HepG2 (cell line): ENCODE measurements around the gene GPD1. TPM values are rescaled to one million over a fixed set of nuclear protein-coding genes. Genes with fewer than 3 reads are reported as not detected.

Experiments
- ATRX ChIP-seq: sonication (generic); formaldehyde crosslinking; IDR thresholded peaks from 2 replicates; pipeline ENCODE4 v1.4.0; 2020; ENCODE audit warnings: missing genetic modification reagents, borderline replicate concordance
- CAMTA2 ChIP-seq: sonication (generic); formaldehyde crosslinking; IDR thresholded peaks from 2 replicates; pipeline ENCODE4 v1.4.0; 2020; ENCODE audit warnings: mild to moderate bottlenecking, missing genetic modification reagents, borderline replicate concordance
- ELF4 ChIP-seq: sonication (generic); formaldehyde crosslinking; IDR thresholded peaks from 2 replicates; pipeline ENCODE4 v1.5.0; 2020; ENCODE audit warnings: missing genetic modification reagents, mild to moderate bottlenecking, moderate library complexity, borderline replicate concordance
- EZH2 ChIP-seq: conservative IDR thresholded peaks from 2 replicates; pipeline ENCODE4 v1.6.1; 2012; ENCODE audit warnings: mild to moderate bottlenecking, low read depth, low read length, moderate library complexity
- FIP1L1 ChIP-seq: fragments of 200-400 bp; formaldehyde crosslinking; IDR thresholded peaks from 2 replicates; pipeline ENCODE4 v1.6.1; 2018; ENCODE audit warnings: low read depth, mild to moderate bottlenecking, low read length, moderate library complexity, borderline replicate concordance; ENCODE audit not compliant: insufficient read depth
- HIVEP1 ChIP-seq: sonication (generic); formaldehyde crosslinking; IDR thresholded peaks from 2 replicates; pipeline ENCODE4 v1.4.0; 2020; ENCODE audit warnings: mild to moderate bottlenecking, missing genetic modification reagents
- ISX ChIP-seq: sonication (generic); formaldehyde crosslinking; conservative IDR thresholded peaks from 2 replicates; pipeline ENCODE4 v1.5.0; 2020; ENCODE audit warnings: missing genetic modification reagents
- KMT2A ChIP-seq: sonication (generic); formaldehyde crosslinking; IDR thresholded peaks from 2 replicates; pipeline ENCODE4 v1.4.0; 2020; ENCODE audit warnings: missing genetic modification reagents
- REL ChIP-seq: sonication (generic); formaldehyde crosslinking; conservative IDR thresholded peaks from 2 replicates; pipeline ENCODE4 v1.8.0; 2022; ENCODE audit warnings: mild to moderate bottlenecking, missing genetic modification reagents, moderate library complexity
- REPIN1 ChIP-seq: sonication (generic); formaldehyde crosslinking; IDR thresholded peaks from 2 replicates; pipeline ENCODE4 v1.8.0; 2022; ENCODE audit warnings: missing genetic modification reagents, low read depth, mild to moderate bottlenecking, borderline replicate concordance
- SMYD3 ChIP-seq: sonication (generic); formaldehyde crosslinking; IDR thresholded peaks from 2 replicates; pipeline ENCODE4 v1.8.1; 2023; ENCODE audit warnings: mild to moderate bottlenecking, missing genetic modification reagents
- ZEB1 ChIP-seq: IDR thresholded peaks from 2 replicates; pipeline ENCODE4 v1.6.1; 2012; ENCODE audit warnings: mild to moderate bottlenecking, low read depth, inconsistent platforms; ENCODE audit not compliant: insufficient replicate concordance
- ZFP41 ChIP-seq: sonication (generic); formaldehyde crosslinking; IDR thresholded peaks from 2 replicates; pipeline ENCODE4 v1.4.0; 2020; ENCODE audit warnings: mild to moderate bottlenecking, missing genetic modification reagents, borderline replicate concordance
- ZFP90 ChIP-seq: sonication (generic); formaldehyde crosslinking; IDR thresholded peaks from 2 replicates; pipeline ENCODE4 v1.8.0; 2022; ENCODE audit warnings: missing genetic modification reagents, mild to moderate bottlenecking, inconsistent platforms, borderline replicate concordance
- ZNF33A ChIP-seq: sonication (generic); formaldehyde crosslinking; IDR thresholded peaks from 2 replicates; pipeline ENCODE4 v1.5.1; 2020; ENCODE audit warnings: missing genetic modification reagents, mild to moderate bottlenecking, moderate library complexity, borderline replicate concordance
- polyA plus RNA-seq, 8 experiments: library from polyadenylated mRNA; depleted of rRNA in 3 of 8; stranded (reverse) in 7 of 8; unstranded in 1 of 8; fragments of >200 nt; fragmentation: Illumina TruSeq in 4 of 8; extraction: Trizol in 4 of 8; gene quantifications; 2 replicates each; pipeline versions ENCODE4 v1.2.1 to v1.2.3, GENCODE V29; 2011 to 2016; ENCODE audit warnings: low read depth in 4 of 8, missing spikeins in 1 of 8, mixed read lengths in 1 of 8; ENCODE audit not compliant: insufficient read depth in 1 of 8
- total RNA-seq, 5 experiments: library from RNA; depleted of rRNA; stranded (reverse); fragments of >200 nt; fragmentation: Illumina TruSeq; extraction: Trizol; gene quantifications; 2 replicates each; pipeline ENCODE4 v1.2.3, GENCODE V29; 2016; ENCODE audit warnings: low read depth in 1 of 5
- TF ChIP-seq, protein P1 (sequence below): IDR thresholded peaks from 2 replicates; pipeline ENCODE4 v1.6.1; 2016; ENCODE audit warnings: control low read depth
- TF ChIP-seq, protein P2 (sequence below): sonication (generic); formaldehyde crosslinking; IDR thresholded peaks from 2 replicates; pipeline ENCODE4 v1.8.0; 2022; ENCODE audit warnings: mild to moderate bottlenecking, missing genetic modification reagents, moderate library complexity
- TF ChIP-seq, protein P3 (sequence below): sonication (generic); formaldehyde crosslinking; IDR thresholded peaks from 2 replicates; pipeline ENCODE4 v1.5.0; 2020; ENCODE audit warnings: mild to moderate bottlenecking, missing genetic modification reagents, borderline replicate concordance
- TF ChIP-seq, protein P4 (sequence below): sonication (generic); formaldehyde crosslinking; IDR thresholded peaks from 2 replicates; pipeline ENCODE4 v1.4.0; 2020; ENCODE audit warnings: missing genetic modification reagents
- TF ChIP-seq, protein P5 (sequence below): sonication (generic); formaldehyde crosslinking; IDR thresholded peaks from 2 replicates; pipeline ENCODE4 v1.8.0; 2022; ENCODE audit warnings: missing genetic modification reagents, low read depth, mild to moderate bottlenecking, borderline replicate concordance

The GPD1 gene
- total and polyA plus RNA-seq, 2 of the 13 experiments (the other 11 are each of a cell fraction or from before 2014, with no cell fraction given), result 3.7 to 30.6 TPM

DNA sequence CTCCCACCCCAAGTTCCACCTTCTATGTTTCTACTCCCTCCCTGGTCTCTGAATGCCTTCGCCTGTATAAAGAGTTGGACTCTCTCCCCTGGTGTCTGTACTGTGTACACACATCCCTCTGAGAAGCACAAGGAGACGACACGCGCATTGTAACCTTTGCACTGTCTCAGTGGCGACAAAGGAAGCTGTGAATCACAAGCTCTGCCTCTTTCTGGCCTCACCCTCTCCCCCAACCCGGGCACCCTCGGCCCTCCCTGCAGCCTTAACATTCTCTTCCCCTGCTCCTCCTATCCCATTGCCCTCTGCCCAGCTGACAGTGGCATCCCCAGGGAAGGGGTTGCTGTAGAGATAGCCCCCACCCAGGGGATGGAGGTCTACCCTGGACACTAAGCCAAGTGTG is 21.2 kb upstream of the GPD1 start (continued):
- TF ChIP-seq, protein P1, sequence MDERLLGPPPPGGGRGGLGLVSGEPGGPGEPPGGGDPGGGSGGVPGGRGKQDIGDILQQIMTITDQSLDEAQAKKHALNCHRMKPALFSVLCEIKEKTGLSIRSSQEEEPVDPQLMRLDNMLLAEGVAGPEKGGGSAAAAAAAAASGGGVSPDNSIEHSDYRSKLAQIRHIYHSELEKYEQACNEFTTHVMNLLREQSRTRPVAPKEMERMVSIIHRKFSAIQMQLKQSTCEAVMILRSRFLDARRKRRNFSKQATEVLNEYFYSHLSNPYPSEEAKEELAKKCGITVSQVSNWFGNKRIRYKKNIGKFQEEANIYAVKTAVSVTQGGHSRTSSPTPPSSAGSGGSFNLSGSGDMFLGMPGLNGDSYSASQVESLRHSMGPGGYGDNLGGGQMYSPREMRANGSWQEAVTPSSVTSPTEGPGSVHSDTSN, result no peak
- TF ChIP-seq HIVEP1 (CRISPR knock-in tag) (no peak), REL (CRISPR knock-in tag) (no peak), ZFP41 (CRISPR knock-in tag) (no peak), CAMTA2 (CRISPR knock-in tag) (no peak), ELF4 (CRISPR knock-in tag) (no peak), EZH2 (no peak), ZNF33A (CRISPR knock-in tag) (no peak), ATRX (CRISPR knock-in tag) (no peak), ZFP90 (CRISPR knock-in tag) (no peak), SMYD3 (CRISPR knock-in tag) (no peak), FIP1L1 (no peak), ZEB1 (no peak), KMT2A (CRISPR knock-in tag) (0 out of 2 replicates have a peak, but pooled peaks have one; percentile 25), REPIN1 (no peak), ISX (CRISPR knock-in tag) (no peak)
- TF ChIP-seq, protein P2, sequence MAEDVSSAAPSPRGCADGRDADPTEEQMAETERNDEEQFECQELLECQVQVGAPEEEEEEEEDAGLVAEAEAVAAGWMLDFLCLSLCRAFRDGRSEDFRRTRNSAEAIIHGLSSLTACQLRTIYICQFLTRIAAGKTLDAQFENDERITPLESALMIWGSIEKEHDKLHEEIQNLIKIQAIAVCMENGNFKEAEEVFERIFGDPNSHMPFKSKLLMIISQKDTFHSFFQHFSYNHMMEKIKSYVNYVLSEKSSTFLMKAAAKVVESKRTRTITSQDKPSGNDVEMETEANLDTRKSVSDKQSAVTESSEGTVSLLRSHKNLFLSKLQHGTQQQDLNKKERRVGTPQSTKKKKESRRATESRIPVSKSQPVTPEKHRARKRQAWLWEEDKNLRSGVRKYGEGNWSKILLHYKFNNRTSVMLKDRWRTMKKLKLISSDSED (CRISPR knock-in tag), result no peak
- TF ChIP-seq, protein P3, sequence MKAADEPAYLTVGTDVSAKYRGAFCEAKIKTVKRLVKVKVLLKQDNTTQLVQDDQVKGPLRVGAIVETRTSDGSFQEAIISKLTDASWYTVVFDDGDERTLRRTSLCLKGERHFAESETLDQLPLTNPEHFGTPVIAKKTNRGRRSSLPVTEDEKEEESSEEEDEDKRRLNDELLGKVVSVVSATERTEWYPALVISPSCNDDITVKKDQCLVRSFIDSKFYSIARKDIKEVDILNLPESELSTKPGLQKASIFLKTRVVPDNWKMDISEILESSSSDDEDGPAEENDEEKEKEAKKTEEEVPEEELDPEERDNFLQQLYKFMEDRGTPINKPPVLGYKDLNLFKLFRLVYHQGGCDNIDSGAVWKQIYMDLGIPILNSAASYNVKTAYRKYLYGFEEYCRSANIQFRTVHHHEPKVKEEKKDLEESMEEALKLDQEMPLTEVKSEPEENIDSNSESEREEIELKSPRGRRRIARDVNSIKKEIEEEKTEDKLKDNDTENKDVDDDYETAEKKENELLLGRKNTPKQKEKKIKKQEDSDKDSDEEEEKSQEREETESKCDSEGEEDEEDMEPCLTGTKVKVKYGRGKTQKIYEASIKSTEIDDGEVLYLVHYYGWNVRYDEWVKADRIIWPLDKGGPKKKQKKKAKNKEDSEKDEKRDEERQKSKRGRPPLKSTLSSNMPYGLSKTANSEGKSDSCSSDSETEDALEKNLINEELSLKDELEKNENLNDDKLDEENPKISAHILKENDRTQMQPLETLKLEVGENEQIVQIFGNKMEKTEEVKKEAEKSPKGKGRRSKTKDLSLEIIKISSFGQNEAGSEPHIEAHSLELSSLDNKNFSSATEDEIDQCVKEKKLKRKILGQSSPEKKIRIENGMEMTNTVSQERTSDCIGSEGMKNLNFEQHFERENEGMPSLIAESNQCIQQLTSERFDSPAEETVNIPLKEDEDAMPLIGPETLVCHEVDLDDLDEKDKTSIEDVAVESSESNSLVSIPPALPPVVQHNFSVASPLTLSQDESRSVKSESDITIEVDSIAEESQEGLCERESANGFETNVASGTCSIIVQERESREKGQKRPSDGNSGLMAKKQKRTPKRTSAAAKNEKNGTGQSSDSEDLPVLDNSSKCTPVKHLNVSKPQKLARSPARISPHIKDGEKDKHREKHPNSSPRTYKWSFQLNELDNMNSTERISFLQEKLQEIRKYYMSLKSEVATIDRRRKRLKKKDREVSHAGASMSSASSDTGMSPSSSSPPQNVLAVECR (CRISPR knock-in tag), result no peak; the same call in 1 of the 2 replicates
- TF ChIP-seq, protein P4, sequence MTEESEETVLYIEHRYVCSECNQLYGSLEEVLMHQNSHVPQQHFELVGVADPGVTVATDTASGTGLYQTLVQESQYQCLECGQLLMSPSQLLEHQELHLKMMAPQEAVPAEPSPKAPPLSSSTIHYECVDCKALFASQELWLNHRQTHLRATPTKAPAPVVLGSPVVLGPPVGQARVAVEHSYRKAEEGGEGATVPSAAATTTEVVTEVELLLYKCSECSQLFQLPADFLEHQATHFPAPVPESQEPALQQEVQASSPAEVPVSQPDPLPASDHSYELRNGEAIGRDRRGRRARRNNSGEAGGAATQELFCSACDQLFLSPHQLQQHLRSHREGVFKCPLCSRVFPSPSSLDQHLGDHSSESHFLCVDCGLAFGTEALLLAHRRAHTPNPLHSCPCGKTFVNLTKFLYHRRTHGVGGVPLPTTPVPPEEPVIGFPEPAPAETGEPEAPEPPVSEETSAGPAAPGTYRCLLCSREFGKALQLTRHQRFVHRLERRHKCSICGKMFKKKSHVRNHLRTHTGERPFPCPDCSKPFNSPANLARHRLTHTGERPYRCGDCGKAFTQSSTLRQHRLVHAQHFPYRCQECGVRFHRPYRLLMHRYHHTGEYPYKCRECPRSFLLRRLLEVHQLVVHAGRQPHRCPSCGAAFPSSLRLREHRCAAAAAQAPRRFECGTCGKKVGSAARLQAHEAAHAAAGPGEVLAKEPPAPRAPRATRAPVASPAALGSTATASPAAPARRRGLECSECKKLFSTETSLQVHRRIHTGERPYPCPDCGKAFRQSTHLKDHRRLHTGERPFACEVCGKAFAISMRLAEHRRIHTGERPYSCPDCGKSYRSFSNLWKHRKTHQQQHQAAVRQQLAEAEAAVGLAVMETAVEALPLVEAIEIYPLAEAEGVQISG (CRISPR knock-in tag), result peak; percentile 93
- TF ChIP-seq, protein P5, sequence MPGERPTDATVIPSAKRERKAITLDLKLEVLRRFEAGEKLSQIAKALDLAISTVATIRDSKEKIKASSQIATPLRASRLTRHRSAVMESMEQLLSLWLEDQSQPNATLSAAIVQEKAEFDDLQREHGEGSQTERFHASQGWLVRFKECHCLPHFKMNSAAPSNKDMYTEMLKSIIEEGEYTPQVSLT, result no peak
